Middle frontal gyrus (tissue), 1 donor: ENCODE measurements around the gene PRR5.
"Not testable (repeated sequence)": the region's sequence is repeated elsewhere in the genome, so short reads cannot be mapped to it uniquely, and the experiment has no call there.

ENCODE experiments used
- DNase-seq: peaks from one replicate; pipeline ENCODE4 v3.0.0-alpha.2; 2015; ENCODE audit warnings: low spot score; ENCODE audit errors: extremely low spot score

Gene PRR5

DNA sequence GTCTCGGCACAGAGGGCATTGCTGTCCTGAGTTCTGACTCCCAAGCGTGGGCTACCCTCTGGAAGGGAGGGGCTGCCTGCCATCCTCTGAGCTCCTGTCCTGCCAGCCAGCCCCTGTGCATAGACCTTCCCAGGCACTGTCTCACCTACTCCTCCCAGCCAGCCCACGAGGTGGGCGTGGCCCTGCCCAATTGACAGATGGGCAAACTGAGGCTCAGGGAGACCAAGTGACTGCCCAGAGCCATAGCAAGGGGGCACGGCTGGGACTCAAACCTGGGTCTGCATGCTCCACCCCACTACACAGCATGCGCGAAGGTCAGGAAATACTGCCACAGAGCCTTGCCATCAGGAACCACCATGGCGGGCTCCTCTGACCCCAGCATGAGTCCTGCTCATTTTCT is 29.4 kb upstream of the PRR5 start:
- DNase-seq, result no peak

DNA sequence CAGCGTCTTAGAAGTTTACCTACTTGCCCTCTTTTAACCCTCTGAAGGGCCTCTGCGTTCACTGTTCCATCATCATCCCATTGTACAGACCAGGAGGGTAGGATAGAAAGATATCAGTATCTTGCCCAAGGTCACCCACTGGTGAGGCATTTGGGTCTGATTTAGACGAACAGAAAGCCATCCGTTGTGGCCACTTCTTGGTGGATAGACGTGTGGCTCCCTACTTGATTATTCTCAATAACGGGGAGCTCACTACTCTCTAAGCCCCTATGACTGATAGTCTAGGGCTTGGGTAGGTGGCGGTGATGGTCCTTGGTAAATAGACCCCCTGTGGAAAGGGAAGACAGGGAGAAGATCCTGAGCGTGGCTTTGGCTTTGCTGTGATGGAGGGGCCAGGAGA is 28.6 kb upstream of the PRR5 start:
- DNase-seq, result no peak

DNA sequence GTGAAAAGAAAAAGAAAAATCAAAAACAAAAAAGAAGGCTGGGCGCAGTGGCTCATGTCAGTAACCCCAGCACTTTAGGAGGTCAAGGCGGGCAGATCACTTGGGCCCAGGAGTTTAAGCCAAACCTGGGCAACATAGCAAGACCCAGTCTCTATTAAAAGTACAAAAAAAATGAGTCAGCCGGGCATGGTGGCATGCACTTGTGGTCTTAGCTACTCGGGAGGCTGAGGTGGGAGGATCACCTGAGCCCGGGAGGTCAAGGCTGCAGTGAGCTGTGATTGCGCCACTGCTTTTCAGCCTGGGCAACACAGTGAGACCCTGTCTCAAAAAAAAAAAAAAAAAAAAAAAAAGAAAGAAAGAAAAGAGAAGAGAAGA is 26.0 kb upstream of the PRR5 start:
- not testable (repeated sequence) for DNase-seq

DNA sequence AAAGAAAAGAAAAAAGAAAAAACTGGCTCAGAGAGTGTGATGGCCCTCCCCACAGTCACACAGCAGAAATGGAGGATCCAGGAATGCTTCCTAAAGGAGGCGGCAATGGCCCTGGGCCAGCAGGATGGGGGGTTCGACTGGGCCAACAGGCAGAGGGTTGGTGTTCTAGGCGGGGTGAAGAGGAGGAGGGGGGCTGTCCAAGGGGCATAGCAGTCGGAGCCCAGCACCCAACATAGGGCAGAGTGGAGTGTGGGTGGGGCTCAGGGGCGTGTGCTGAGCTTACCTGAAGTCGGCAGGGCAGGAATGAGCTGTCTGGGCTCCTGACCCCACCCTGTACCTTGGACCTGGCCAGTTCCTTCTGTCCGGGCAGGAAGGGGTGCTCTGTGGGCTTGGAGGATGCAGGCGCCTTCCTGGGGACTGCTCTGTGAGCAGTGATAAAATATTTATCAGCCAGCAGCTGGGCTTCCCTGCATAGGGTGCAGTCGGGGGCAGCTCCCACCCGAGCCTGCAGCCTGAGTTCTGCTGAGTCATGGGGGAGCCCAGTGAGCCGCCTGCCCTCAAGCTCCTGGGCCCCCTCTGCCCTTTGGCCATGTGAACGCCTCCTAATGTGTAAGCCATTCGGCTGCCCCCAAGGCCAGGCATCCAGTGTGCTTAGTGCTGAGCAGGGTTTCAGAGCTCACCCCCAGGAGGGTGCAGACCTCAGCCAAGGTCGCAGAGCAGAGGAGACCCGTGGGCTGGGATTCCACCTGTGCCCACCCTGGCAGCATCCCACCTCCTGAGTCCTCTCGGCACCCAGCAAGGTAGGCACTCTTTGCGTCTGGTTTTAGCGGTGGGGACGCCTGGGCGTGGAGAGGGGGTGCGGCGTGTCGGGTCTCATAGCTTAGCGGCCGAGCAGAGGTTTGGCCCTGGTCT is 25.3 kb upstream of the PRR5 start:
- DNase-seq, result no peak

DNA sequence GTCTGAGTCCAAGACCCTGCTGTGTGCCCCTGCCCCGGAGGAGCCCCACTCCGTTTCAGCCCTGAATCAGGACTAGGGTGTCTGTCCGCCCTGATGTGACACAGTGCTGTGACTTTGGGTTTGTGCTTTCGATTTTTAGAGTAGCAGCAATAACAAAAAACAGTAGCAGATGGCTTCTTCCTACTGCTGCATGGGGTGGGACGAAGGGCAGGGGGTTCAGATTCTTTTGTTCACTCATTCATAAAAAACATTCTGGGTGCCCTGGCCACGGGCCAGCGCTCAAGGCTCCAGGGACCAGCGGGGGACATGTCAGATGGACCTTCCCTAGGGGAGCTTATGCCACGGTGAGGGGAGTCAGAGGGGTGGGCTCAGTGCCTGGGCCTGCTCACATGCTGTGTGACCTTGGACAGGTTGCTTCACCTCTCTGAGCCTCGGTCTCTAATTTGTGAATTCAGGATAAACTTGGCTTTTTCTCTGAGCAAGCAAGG is 24.6 kb upstream of the PRR5 start:
- DNase-seq, result no peak

DNA sequence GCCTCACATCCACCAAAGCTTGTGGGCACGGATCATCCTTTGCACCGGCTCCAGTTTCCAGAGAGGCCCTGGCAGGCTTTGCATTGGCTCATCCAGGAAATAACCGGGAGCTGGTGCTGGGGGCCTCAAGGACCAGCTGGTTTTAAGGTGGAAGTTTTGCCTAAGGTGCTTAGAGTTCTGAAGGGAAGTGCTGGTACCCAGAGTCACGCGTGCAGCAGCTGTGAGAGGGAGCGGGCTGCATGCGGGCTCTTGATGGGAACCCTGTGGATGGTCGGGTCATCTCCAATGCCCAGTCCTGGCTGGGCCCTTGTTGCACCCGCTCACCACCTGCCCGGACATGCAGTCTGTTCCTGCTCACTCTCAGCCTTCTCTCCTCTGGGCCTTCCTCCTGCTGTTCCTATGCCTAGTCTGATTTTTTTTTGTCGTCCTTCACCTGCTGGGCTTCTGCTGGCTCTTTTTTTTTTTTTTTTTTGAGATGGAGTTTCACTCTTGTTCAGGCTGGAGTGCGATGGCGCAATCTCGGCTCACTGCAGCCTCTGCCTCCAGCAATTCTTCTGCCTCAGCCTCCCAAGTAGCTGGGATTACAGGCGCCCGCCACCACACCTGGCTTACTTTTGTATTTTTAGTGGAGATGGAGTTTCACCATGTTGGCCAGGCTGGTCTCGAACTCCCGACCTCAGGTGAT is 24.0 kb upstream of the PRR5 start:
- DNase-seq, result no peak

DNA sequence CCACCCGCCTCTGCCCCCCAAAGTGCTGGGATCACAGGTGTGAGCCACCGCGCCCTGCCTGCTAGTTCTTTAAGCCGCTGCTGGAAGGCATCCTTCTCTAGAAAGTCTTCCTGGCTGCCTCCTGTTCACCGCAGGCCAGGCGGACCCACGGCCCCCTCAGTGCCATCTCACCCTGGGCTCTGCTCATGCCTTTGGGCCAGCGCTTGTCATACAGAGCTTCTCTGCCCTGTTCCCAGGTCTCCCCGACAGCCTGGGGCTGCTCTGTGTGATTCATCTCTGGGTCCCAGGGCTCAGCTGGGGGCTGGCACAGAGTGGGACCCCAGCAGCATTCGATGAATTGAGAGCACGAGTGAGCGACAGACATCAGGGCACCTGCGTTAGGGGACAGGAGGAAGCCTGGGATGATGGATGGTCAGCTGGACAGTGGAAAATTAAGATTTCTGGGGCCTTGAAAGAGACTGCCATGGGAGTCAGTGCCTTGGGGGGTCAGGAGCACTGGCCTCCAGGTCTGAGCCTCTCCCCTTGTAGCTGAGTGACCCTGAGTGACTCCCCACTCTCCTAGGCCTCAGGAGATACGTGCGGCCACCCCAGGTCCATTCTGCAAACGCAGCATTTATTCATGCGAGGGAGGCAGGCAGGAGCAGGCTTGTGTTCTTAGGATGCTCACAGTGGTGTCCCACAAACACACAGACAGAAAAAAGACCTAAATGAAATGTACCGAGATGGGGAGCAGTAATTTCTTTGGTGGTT is 23.3 kb upstream of the PRR5 start:
- no peak for DNase-seq

DNA sequence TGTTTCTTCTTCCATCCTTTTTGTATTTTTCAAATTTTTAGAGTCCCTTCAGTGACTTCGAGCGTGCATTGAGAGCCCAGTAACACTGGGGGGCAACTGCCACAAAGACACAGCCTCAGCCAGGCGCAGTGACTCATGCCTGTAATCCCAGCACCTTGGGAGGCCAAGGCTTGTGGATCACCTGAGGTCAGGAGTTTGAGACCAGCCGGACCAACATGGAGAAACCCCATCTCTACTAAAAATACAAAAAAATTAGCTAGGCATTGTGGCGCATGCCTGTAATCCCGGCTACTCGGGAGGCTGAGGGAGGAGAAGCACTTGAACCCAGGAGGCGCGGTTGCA is 22.7 kb upstream of the PRR5 start:
- DNase-seq, result not testable (repeated sequence)

DNA sequence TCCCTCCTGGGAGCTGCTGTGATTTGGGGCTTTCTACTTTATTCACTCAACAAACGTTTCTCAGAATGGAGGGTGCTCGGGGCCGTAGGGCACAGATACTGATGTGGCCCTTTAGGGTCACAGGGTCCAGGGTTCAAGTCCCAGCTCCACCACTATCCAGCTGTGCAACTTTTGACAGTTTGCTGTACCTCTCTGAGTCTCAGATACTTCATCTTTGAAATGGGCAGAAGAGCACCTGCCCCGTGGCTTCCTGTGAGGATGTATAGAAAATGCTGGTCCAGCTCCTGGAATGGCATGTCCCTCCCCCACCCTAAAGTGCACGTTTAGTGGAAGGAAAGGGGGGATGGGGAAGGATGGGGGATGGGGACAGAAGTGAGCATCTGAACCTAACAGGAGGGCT is 21.9 kb upstream of the PRR5 start:
- DNase-seq, result no peak

DNA sequence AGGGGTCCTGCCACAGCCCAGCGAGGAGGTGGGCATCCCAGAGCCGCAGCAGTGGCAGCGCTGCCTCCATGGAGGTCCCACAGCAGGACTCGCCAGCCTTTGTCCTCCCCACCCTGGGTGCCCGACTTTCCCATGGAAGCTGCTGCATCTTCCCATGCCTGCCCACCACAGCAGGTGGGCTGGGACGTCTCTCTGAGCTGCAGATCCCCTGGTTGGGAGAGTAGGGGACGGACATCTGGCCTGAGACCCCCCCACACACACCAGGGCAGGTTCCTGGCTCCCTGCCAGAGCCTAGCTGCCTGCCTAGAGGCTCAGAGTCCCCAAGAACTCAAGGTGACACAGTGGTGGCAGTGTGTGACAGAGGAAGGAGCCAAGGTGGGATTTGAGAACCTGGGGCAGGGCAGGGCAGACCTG is 21.5 kb upstream of the PRR5 start:
- no peak for DNase-seq

DNA sequence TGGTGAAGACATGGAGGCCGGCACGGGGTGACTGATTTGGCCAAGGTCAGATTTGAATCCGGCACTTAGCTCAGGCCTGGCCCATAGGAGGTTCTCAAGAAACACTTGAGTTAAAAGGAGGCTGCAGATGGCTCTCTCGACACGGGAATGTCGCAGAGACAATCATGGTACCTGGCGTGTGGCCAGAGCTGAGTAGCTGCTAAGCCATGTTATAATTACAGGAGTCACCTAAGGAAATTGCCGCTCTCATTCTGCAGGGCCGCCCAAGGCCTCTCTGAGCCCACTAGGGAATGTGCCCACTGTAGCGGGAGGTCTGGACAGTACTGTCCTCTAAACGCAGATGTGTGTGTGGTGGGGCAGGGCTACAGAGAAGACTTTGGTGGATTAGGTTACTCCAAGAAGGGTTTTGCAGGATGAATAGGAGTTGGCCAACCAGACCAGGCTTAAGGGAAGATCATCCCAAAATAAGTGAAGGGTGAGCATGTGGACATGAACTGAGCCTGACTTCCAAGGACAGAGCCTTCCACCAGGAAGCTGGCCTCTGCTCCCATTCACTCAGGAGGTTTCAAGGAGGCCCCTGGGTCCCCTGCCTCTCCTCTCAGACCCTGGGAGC is 19.3 kb upstream of the PRR5 start:
- DNase-seq, result no peak

DNA sequence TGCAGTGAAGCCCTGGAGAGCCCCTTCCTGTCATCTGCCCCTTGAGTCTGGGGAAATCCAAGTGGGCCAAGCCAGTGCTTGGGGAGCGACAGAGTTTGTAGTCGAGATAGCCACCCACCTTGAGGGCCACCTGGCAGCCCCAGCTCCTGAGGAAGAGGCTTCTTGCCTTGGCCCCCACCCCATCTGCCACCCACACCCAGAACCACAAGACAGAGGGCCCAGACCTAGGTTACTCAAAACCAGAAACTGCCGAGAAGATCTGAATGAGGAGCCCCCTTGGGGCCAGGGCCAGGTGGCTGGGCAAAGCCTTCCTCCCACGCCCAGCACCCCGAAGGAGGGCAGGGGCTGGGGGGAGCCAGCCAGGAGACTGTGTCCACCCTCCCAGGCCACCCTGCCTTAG is 18.8 kb upstream of the PRR5 start:
- no peak for DNase-seq

DNA sequence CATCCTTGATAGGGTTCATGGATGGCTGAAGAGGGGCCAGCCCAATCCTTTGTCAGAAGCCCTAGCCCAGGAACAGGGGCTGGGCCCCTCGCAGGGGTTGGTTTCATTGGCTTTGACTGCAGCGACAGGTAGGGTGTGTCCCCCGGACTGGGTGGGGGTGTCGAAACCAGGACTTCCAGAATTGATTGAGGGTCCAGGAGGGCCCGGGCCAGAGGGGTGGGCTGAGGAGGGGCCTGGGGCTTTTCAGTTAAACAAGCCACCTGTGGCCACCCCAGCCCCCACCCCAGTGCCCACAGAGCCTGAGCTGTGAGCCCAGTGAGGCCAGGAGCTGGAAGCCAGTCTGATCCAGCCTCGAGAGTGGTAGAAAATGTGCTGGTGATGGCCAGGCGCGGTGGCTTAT is 18.1 kb upstream of the PRR5 start:
- no peak for DNase-seq

DNA sequence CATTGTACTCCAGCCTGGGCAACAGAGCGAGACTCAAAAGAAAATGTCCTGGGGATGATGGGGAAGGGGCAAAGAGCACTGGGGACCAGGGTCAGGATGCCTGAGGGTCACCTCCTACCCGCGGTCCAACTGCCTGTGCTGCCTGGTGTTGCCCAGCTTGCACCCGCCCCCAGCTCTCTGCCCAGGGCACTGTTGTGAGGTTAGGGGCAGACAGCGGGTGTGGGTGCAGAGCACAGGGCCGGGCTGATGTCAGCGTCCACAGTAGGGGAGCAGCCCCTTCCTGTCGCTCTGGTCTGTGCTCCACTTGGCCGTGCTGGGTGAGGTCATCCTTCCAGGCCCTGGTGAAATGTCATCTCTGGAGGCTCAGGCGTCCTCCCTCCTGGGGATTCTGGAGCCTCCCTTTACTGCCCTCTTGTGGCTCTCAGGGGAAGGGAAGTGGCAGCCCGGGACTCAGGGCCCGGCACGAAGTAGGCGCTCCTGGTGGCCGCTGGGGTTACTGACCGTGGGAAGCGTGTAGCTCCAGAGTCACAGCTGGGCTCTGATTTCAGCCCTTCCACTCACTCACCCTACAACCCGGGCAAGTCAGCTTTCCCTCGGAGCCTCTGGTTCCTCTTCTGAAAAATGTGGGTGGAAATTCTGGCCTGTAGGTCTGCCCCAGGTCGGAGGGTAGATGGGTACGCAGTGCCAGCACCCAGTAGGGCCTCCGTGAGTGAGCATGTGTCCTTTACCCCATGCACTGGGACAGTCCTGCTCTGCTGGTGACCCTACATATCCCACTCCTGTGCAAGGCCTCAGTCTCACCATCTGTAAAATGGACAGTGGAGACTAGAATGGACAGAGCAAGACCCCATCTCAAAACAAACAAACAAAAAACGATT is 17.3 kb upstream of the PRR5 start:
- DNase-seq, result peak; percentile 60

DNA sequence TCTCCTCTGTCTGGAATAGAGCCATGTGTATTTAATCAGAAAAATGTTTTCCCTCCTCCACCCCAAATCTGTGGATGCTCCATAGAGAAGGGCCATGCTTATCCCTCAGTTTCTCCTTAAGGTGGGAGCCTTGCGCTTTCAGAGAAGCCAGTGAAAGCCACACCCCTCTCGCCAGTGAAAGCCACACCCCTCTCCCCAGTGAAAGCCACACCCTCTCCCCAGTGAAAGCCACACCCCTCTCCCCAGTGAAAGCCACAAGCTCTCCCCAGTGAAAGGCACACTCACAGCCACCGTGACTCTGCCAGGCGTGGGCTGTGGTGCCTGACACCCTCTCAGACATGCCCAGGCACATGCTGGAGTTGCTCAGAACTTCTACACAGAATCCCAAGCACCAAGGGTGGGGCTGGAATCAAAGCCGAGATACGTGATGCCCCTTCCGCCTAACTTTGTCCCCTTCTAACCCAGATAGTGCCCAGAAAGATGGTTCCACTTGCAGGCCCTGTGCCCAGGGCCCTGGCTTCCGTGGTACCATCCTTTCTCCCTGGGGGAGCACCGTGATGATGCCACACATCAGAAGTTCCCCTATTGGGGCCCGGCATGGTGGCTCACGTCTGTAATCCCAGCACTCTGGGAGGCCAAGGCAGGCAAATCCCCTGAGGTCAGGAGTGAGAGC is 16.5 kb upstream of the PRR5 start:
- DNase-seq, result no peak

DNA sequence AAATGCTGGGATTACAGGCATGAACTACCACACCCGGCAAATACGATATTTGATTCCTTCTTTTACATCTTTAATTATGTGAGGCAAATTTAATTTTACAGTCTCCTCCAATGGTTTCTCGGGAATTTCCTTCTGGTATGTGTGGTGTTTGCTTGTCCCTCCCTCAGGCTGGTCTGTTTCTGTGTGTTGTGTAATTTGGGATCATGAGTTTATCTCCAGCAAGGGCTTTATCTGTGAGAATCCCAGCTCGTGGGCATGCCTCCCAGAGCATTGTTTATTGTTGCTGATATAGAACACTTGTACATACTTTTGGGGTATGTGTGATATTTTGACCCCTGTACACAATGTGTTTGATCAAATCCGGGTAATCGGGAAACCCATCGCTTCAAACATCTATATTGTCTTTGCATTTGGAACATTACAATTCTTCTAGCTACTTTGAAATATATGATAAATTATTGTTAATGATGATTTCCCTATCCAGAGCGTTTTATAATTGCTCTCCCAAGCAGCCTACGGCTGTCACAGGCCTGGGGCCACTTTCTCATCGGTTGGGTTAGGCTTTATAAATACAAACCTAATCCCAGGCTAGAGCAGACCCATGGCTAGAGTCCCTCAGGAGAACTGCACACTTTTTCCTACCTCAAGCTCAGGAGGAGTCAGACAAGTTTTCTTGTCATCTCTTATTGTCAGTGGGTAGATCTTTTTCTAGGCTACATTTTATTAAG is 15.0 kb upstream of the PRR5 start:
- DNase-seq, result no peak

DNA sequence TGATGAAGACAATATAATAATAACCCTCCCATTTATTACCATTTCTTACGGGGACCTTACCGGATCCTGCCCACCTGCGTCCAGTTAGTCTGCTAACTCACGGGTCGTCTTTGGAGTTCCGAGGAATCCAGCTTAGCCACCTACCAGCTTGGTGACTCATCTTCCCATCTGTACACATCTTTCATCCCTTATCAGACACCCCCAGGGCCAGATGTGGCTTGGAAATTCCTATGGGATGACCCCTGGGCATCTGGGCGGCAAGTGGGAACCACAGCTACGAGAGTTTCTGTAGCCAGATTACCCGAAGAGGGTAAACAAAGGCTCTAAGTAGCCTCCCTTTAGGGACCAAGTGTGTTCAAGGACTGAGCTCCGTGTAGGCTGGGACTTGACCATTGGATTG is 12.8 kb upstream of the PRR5 start:
- DNase-seq, result no peak

DNA sequence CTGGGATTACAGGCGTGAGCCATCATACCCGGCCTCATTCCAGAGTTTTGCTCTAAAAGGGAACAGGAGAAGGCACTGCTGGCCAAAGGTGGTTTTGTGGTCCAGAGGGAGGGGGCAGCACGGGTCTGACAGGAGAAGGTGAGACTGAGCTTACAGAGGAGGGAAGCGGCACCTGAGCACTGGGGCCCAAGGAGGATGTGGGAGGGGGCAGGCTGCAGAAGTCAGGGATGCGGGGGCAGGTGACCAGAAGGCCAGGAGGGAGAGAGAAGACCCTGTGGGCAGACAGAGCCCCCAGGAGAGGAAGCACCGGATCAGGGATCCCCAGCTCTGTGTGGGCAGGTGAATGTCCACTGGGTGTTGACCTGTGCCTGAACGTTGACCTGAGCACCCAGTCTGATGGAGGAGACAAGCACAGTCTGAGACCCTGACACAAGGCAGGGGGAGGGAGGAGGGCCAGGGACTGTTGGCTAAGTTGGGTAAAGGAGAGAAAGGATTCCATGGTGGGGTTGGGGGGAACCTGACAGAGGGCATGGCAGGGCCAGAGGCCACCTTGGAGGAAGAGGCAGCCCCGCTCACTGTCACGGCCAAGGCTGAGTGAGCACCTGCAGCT is 12.0 kb upstream of the PRR5 start:
- DNase-seq, result no peak
